CD4-positive, alpha-beta T cell treated with Interleukin-1 beta for 1 hour (primary cell): ENCODE data around the gene TMEM144.
"Not testable (repeated sequence)": the region's sequence is repeated elsewhere in the genome, so short reads cannot be mapped to it uniquely, and the experiment has no call there.

Source experiments
- DNase-seq, 2 donors: peaks; one replicate each; pipeline ENCODE4 v3.0.0-alpha.2; 2020 to 2022

TMEM144 gene

GRCh38 chr4:158192439-158193158 is 17.7 kb upstream of the TMEM144 start:
- DNase-seq: no peak

GRCh38 chr4:158193171-158193749 is 17.0 kb upstream of the TMEM144 start:
- DNase-seq: no peak

- DNase-seq: no peak
Measured at GRCh38 chr4:158195297-158195696, 15.0 kb upstream of the TMEM144 start.

GRCh38 chr4:158197194-158197776 is 13.0 kb upstream of the TMEM144 start:
- DNase-seq: no peak

- no peak for DNase-seq
Measured at GRCh38 chr4:158200214-158200613, 10.1 kb upstream of the TMEM144 start.

- DNase-seq: no peak
Measured at GRCh38 chr4:158201322-158201721, 9.0 kb upstream of the TMEM144 start.

GRCh38 chr4:158201876-158202275 is 8.4 kb upstream of the TMEM144 start:
- no peak for DNase-seq

- DNase-seq: no peak
Measured at GRCh38 chr4:158202481-158202880, 7.8 kb upstream of the TMEM144 start.

- DNase-seq: no peak
Measured at GRCh38 chr4:158203436-158203835, 6.8 kb upstream of the TMEM144 start.

- no peak for DNase-seq
Measured at GRCh38 chr4:158203929-158204328, 6.4 kb upstream of the TMEM144 start.

- no peak for DNase-seq
Measured at GRCh38 chr4:158208963-158209640, 1.2 kb upstream of the TMEM144 start.

- no peak for DNase-seq
Measured at GRCh38 chr4:158211222-158211621, 936 bp downstream of the TMEM144 start.

- no peak for DNase-seq
Measured at GRCh38 chr4:158213466-158213865, 3.2 kb downstream of the TMEM144 start.

GRCh38 chr4:158214856-158215255 is 4.6 kb downstream of the TMEM144 start:
- no peak for DNase-seq

- no peak for DNase-seq
Measured at GRCh38 chr4:158217763-158218162, 7.5 kb downstream of the TMEM144 start.

- DNase-seq: no peak
Measured at GRCh38 chr4:158219623-158220022, 9.3 kb downstream of the TMEM144 start.

- DNase-seq: not testable (repeated sequence)
Measured at GRCh38 chr4:158224318-158224717, 14.0 kb downstream of the TMEM144 start.

- DNase-seq: not testable (repeated sequence)
Measured at GRCh38 chr4:158224999-158225398, 14.7 kb downstream of the TMEM144 start.

- not testable (repeated sequence) for DNase-seq
Measured at GRCh38 chr4:158227880-158228279, 17.6 kb downstream of the TMEM144 start.

GRCh38 chr4:158228399-158228798 is 18.1 kb downstream of the TMEM144 start:
- not testable (repeated sequence) for DNase-seq

GRCh38 chr4:158229768-158230167 is 19.5 kb downstream of the TMEM144 start:
- DNase-seq: no peak

GRCh38 chr4:158234671-158235070 is 24.4 kb downstream of the TMEM144 start:
- DNase-seq: no peak

GRCh38 chr4:158236304-158237030 is 26.2 kb downstream of the TMEM144 start:
- no peak for DNase-seq
